Transverse colon (tissue), 4 donors: ENCODE data around the gene PIM3. TPM values are rescaled to one million over a fixed set of nuclear protein-coding genes. Genes with fewer than 3 reads are reported as not detected.

ENCODE experiments used
- DNase-seq: peaks from one replicate; pipeline ENCODE4 v3.0.0-alpha.2; 2019
- H3K27ac ChIP-seq, 4 donors: fragments of 200-600 bp; sonication (generic); 2 replicates each; pipeline ENCODE4 v1.5.1; 2016 to 2018; ENCODE audit warnings: inconsistent platforms in 4 of 4
- H3K27me3 ChIP-seq: fragments of 200-600 bp; sonication (generic); 2 replicates; pipeline ENCODE4 v1.5.1; 2017; ENCODE audit warnings: inconsistent platforms
- H3K36me3 ChIP-seq, 4 donors: fragments of 200-600 bp; sonication (generic); 2 replicates each; pipeline ENCODE4 v1.5.1; 2017 to 2019; ENCODE audit warnings: inconsistent platforms in 4 of 4
- H3K4me1 ChIP-seq, 4 donors: fragments of 200-600 bp; sonication (generic); 2 replicates each; pipeline ENCODE4 v1.5.1; 2017 to 2020; ENCODE audit warnings: inconsistent platforms in 4 of 4
- H3K4me3 ChIP-seq, 4 donors: fragments of 200-600 bp; sonication (generic); 1 replicate in 1 of 4; 2 replicates in 3 of 4; pipeline versions ENCODE4 v1.5.1 to v1.6.1; 2017 to 2019; ENCODE audit warnings: inconsistent platforms in 4 of 4
- H3K9me3 ChIP-seq, 2 donors: fragments of 200-600 bp; sonication (generic); 2 replicates each; pipeline ENCODE4 v1.5.1; 2017 to 2019; ENCODE audit warnings: inconsistent platforms in 2 of 2
- CTCF ChIP-seq, 5 experiments: fragments of 200-600 bp in 3 of 5; fragments of 450-650 bp in 2 of 5; sonication (generic) in 3 of 5; IDR thresholded peaks; 1 replicate in 2 of 5; 2 replicates in 3 of 5; pipeline ENCODE4 v1.5.1; 2016 to 2017; ENCODE audit warnings: antibody characterized with exemption in 5 of 5, inconsistent platforms in 3 of 5, mild to moderate bottlenecking in 2 of 5, moderate library complexity in 1 of 5
- EP300 ChIP-seq: sonication (generic); formaldehyde crosslinking; IDR thresholded peaks from one replicate; pipeline ENCODE4 v1.6.1; 2017; ENCODE audit warnings: antibody characterized with exemption, low read depth
- POLR2A ChIP-seq: fragments of 450-650 bp; IDR thresholded peaks from one replicate; pipeline ENCODE4 v1.6.1; 2016; ENCODE audit warnings: antibody characterized with exemption, mild to moderate bottlenecking, moderate library complexity
- POLR2AphosphoS5 ChIP-seq, 3 donors: sonication (generic); formaldehyde crosslinking; IDR thresholded peaks; one replicate each; pipeline ENCODE4 v1.6.1; 2016; ENCODE audit warnings: antibody characterized with exemption in 3 of 3
- WGBS, 2 donors: methylation state at CpG; one replicate each; pipeline ENCODE4 v1.1.5; 2018; ENCODE audit warnings: low coverage in 1 of 2; 5-methylcytosine and 5-hydroxymethylcytosine counted together
- in situ Hi-C, 4 donors: fragments of 200-750 bp; cut with MboI; loops; one replicate each; pipeline versions ENCODE4 v1.15.0 to v1.15.1; 2017; ENCODE audit warnings: low sequenced_read_pairs in 3 of 4, low pct_ligation_motif_present in 1 of 4, low pct_unique_long_range_greater_than_20kb in 1 of 4
- intact Hi-C: fragments of 100-400 bp; cut with DNase I; formaldehyde crosslinking; loops from one replicate; pipeline ENCODE4 v1.15.1; 2023; ENCODE audit warnings: low total_unique reads
- total RNA-seq, 4 donors: library from RNA; depleted of rRNA; stranded (reverse); fragments of >200 nt; gene quantifications; one replicate each; pipeline ENCODE4 v1.1.0, GENCODE V29; 2016

Gene PIM3
- total RNA-seq, 4 donors from 2014 or later, result 115 to 290 (median 147) TPM

GRCh38 chr22:49995361-49996118 is 35.0 kb downstream of the PIM3 start:
- in situ Hi-C loops, result no loop called here
- WGBS, 2 donors, result 80% methylated on average over 7 of the region's 10 CpGs; no CpG with 5 or more reads in 1 of the 2 donors
- Histone ChIP-seq H3K4me1 (peaks cover 6 to 29% (median 20%) of the 10 kb centered on the region in 4 donors), H3K9me3 (peaks cover 6 to 11% of the 10 kb centered on the region in 2 donors), H3K27ac (no peak overlapping the region), H3K27me3 (peaks cover 9% of the 10 kb centered on the region), H3K4me3 (no peak overlapping the region), H3K36me3 (no peaks in the 10 kb centered on the region)
- intact Hi-C loops, result no loop called here
- DNase-seq, result peak; percentile 6
- TF ChIP-seq CTCF (IDR thresholded peaks at IDR 0.05) (peak in 1 of 5 experiments; percentile 10), EP300 (no peak)

GRCh38 chr22:49996119-49996517 is 35.5 kb downstream of the PIM3 start:
- intact Hi-C loops (no loop called here), in situ Hi-C loops (no loop called here)
- peak; percentile 70 for DNase-seq
- H3K4me1 ChIP-seq, result peaks cover 6 to 29% (median 20%) of the 10 kb centered on the region in 4 donors
- 40% methylated on average over 3 of the region's 4 CpGs; no CpG with 5 or more reads in 1 of the 2 donors for WGBS, 2 donors
- TF ChIP-seq EP300, result no peak
- TF ChIP-seq POLR2AphosphoS5 (IDR thresholded peaks at IDR 0.05), result no peak
- TF ChIP-seq POLR2A, result no peak
- H3K9me3 ChIP-seq, result peaks cover 4 to 7% of the 10 kb centered on the region in 2 donors
- H3K27ac ChIP-seq, result peak overlapping the region in 2 of 4 donors; percentile 56 to 58
- no peak overlapping the region for H3K4me3 ChIP-seq
- H3K27me3 ChIP-seq, result peaks cover 12% of the 10 kb centered on the region
- no peaks in the 10 kb centered on the region for H3K36me3 ChIP-seq

GRCh38 chr22:49996518-49997250 is 36.1 kb downstream of the PIM3 start:
- Histone ChIP-seq H3K27ac (peak overlapping the region; percentile 19 to 58 (median 48)), H3K36me3 (no peaks in the 10 kb centered on the region), H3K4me1 (peaks cover 6 to 29% (median 20%) of the 10 kb centered on the region in 4 donors), H3K9me3 (peaks cover 0 to 2% of the 10 kb centered on the region in 2 donors), H3K4me3 (no peak overlapping the region), H3K27me3 (peaks cover 12% of the 10 kb centered on the region)
- TF ChIP-seq POLR2A (peak; percentile 45), CTCF (IDR thresholded peaks at IDR 0.05) (no peak)
- WGBS, 2 donors, result 72% methylated on average over 15 of the region's 19 CpGs; no CpG with 5 or more reads in 1 of the 2 donors
- intact Hi-C loops (no loop called here), in situ Hi-C loops (no loop called here)
- DNase-seq, result peak; percentile 11

GRCh38 chr22:49997251-49997599 is 36.7 kb downstream of the PIM3 start:
- Histone ChIP-seq H3K27me3 (peaks cover 12% of the 10 kb centered on the region), H3K4me1 (peaks cover 6 to 29% (median 20%) of the 10 kb centered on the region in 4 donors), H3K27ac (peak overlapping the region; percentile 19 to 58 (median 48)), H3K4me3 (no peak overlapping the region), H3K36me3 (no peaks in the 10 kb centered on the region), H3K9me3 (no peaks in the 10 kb centered on the region)
- intact Hi-C loops, result no loop called here
- peak; percentile 82 for DNase-seq
- in situ Hi-C loops, result no loop called here
- 50 to 59% methylated on average over 2 to 11 of the region's 12 CpGs for WGBS, 2 donors
- no peak for TF ChIP-seq CTCF (IDR thresholded peaks at IDR 0.05)
- peak in 1 of 3 donors; percentile 48 for TF ChIP-seq POLR2AphosphoS5 (IDR thresholded peaks at IDR 0.05)
- peak; percentile 1 for TF ChIP-seq POLR2A
